PC-3 (cell line): ENCODE data around the gene SH2D6.

Source experiments
- CTCF ChIP-seq: fragments of 300-600 bp; sonication (generic); conservative IDR thresholded peaks from 2 replicates; pipeline ENCODE4 v1.5.1; 2017; ENCODE audit warnings: antibody characterized with exemption, low read depth, mild to moderate bottlenecking, low read length
- EZH2phosphoT487 ChIP-seq: fragments of 300-600 bp; sonication (generic); IDR thresholded peaks from 2 replicates; pipeline ENCODE4 v1.6.1; 2018; ENCODE audit warnings: mild to moderate bottlenecking, antibody characterized with exemption, low read length, borderline replicate concordance

DNA sequence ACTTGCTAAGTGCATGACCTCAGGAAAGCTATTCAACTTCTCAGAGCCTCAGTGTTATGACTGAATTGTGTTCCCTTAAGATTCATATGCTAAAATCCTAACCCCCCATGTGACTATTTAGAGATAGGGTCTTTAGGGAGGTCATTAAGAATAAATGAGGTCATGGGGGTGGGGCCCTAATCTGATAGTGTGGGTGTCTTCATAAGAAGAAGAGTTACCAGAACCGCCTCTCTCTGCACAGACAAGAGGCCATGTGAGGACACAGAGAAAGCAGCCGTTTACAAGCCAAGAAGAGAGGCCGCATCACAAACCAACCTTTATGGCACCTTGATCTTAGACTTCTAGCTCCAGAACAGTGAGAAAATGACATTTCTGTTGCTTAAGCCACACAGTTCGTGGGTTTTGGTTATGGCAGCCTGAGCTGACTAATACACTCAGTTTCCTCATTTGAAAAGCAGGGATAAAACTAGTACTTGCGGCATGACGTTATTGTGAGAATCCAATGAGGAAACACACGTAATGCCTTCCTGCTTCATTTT lies 9.9 kb downstream of the SH2D6 start:
- TF ChIP-seq CTCF (no peak), EZH2phosphoT487 (no peak)
